ENCODE data around the gene KCNK18. TPM values are rescaled to one million over a fixed set of nuclear protein-coding genes. Genes with fewer than 3 reads are reported as not detected.

Gene KCNK18
- total RNA-seq, 2 donors from 2014 or later: not detected

Small RNAs within 50 kb of the gene (microRNA-seq; reads per million reads assigned to microRNA genes)
- 0 reads per million in 2 donors for gene MIR3663

Other genes with a start within 250 kb of the KCNK18 start
- gene SHTN1, start 192.3 kb upstream of the KCNK18 start, total RNA-seq: 10 to 100 TPM; 33.6 to 34.1 TPM
- not detected for gene VAX1, start 59.2 kb upstream of the KCNK18 start, total RNA-seq
- gene SLC18A2, start 43.6 kb downstream of the KCNK18 start, total RNA-seq: 1 to 10 TPM in 1 of 2 donors, under 1 TPM in 1; 0.37 to 1.6 TPM
- 10 to 100 TPM; 61.3 to 78.5 TPM for gene PDZD8, start 178.0 kb downstream of the KCNK18 start, total RNA-seq

Data from left colon (tissue), 2 donors.